Activated T-cell treated with anti-CD3 and anti-CD28 coated beads for 4 hours (primary cell): ENCODE data around the gene CDKL2.
"Not testable (repeated sequence)": the region's sequence is repeated elsewhere in the genome, so short reads cannot be mapped to it uniquely, and the experiment has no call there.

Experiments used
- DNase-seq: peaks from one replicate; pipeline ENCODE4 v3.0.0-alpha.2; 2020

CDKL2 gene

GRCh38 chr4:75630174-75630936, at the start of gene CDKL2:
Gene CDKL2 (minus strand): TSS chr4:75630528. CDS start chr4:75625988, 4,540 bp downstream.
- DNase-seq, result peak; percentile 90

- no peak for DNase-seq
Observed at GRCh38 chr4:75678965-75679364, 48.6 kb upstream of the CDKL2 start.

DNA sequence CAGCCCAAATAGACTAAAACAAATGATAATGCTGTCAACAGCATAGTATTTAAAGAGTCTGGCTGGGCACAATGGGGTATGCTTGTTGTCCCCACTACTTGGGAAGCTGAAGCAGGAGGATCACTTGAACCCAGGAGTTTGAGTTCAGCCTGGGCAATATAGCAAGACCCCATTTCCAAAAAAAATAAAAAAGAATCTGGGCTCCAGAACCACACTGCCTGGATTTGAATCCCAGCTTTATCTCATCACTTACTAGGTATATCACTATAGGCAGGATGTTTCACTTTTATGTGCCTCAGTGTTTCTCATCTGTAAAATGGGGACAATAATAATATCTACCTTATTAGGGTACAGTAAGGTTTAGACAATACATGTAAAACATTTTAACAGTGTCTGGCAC, 48.1 kb upstream of the CDKL2 start:
- DNase-seq, result no peak

DNA sequence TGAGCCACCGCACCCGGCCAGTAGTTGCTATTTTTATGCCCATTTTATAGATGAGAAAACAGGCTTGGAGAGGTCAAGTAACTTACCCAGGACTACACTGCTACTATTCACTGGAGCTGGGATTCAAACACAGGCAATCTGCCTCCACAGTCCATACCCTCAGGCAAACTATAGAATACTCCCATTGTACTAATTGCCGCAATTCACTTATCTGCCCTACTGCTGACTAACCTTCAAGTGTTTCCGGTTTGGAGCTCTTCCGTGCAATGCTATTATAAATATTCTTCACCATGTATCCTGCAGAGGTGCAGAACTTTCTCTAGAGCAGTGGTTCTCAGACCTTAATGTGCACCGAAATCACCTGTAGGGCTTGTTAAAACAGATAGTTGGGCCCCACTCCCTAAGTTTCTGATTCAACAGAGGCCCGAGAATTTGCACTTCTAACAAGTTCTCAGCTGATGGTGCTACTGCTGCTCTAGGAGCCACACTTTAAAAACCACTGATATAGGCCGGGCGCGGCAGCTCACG, 44.7 kb upstream of the CDKL2 start:
- no peak for DNase-seq

GRCh38 chr4:75673959-75674328, 43.6 kb upstream of the CDKL2 start:
- no peak for DNase-seq

DNA sequence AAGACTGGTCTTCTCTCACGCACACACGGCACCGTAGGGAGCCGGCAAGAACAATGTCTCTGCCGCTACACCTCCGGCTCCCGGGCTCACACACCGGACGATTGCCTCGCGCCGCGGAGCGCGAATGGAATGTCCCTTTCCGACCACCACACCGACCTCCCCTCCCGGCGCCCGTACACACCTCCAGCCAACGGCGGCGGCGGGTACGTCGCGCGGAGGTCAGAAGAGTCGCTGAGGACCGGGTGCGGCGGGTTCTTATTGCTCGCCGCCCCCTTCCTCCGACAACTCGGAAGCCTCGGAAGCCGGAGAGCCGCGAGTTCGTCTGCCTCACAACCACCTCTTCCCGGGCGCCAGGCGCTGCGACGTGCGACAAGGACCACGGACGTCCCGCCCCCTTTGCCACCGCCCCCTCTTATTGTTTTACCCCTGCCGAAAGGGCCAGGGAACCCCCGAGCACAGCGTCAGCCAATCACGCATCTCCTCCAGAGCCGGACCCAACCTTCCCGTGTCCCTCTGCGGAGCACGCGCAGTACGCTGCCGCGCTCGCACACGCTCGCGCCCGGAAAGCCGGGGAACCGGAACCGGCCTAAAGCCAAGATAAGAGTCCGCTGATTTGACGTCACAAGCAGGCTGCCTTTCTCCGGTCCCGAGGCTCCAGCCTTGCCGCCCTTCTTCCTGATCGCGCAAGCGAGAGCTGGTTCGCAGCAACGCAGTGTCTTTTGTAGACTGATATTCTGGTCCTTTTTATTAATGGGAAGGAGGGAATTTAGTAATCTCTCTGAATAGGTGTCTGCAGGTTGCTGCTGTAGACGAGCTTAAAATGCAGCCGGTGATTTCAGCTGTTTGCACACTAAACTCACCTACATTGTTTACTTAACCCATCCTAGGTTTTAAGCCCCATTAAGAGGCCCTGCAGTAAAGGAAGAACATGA, 43.0 kb upstream of the CDKL2 start, which contains the start of gene G3BP2:
TSS of gene G3BP2 (minus strand) at position 385 of the 932 bp plus-strand sequence. CDS start 11,386 bp downstream, outside the sequence.
- DNase-seq, result peak; percentile 95

GRCh38 chr4:75672461-75673026, 42.2 kb upstream of the CDKL2 start:
- DNase-seq, result peak; percentile 75

GRCh38 chr4:75671802-75672421, 41.6 kb upstream of the CDKL2 start:
- DNase-seq, result no peak

GRCh38 chr4:75668596-75668995, 38.3 kb upstream of the CDKL2 start:
- DNase-seq, result no peak

- DNase-seq, result not testable (repeated sequence)
Observed at GRCh38 chr4:75667636-75668035, 37.3 kb upstream of the CDKL2 start.

DNA sequence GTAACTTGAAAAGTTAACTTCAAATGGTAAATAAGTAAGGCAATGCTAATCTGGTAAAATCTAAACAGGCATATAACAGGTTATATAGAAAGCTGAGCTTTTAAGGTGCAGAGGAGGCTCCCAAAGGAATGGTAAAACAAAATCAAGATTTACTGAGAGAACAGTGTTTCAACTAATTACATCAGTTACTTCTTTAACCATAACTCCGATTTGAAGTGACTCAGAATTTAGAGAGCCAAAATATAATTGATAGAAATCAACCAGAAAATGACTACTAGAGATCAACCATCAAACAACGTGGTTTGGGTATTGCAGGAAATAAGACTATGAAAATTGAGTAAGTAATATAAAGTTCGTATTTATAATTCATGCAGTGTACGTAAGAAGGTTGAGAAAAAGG, 36.0 kb upstream of the CDKL2 start:
- DNase-seq, result no peak

DNA sequence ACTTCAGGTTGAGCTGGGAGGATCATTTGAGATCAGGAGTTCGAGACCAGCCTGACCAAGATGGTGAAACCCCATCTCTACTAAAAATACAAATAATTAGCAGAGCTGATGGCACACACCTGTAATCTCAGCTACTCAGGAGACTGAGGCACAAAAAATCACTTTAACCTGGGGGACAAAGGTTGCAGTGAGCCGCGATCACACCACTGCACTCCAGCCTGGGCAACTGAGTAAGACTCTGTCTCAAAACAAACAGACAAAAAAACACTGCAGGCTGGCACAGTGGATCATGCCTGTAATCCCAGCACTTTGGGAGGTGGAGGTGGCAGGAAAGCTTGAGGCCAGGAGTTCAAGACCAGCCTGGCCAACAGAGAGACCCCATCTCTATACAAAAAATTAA, 34.3 kb upstream of the CDKL2 start:
- DNase-seq, result not testable (repeated sequence)

- no peak for DNase-seq
Observed at GRCh38 chr4:75662626-75663025, 32.3 kb upstream of the CDKL2 start.

- no peak for DNase-seq
Observed at GRCh38 chr4:75660491-75660890, 30.2 kb upstream of the CDKL2 start.

GRCh38 chr4:75659512-75660031, 29.2 kb upstream of the CDKL2 start:
- DNase-seq, result no peak

GRCh38 chr4:75658876-75659275, 28.5 kb upstream of the CDKL2 start:
- no peak for DNase-seq

DNA sequence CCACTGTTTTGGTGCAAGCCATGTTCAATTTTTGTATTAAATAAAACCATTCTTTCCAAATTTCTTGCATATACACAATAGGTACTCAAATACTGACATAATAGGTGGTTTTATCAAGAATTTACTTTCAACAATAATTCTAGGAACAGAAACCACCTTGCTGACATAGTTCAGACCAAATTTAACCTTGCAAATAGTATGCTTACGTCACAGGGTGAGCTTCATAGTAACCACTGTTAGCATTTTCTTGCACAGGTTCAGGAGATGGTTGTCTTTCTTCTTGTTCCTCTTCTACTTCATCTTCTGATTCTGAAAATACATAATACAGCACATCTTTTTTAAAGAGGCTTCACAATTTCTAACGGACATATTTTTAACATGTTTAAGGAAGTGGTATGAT, 25.2 kb upstream of the CDKL2 start:
- DNase-seq, result no peak

- DNase-seq, result no peak
Observed at GRCh38 chr4:75654905-75655304, 24.6 kb upstream of the CDKL2 start.

DNA sequence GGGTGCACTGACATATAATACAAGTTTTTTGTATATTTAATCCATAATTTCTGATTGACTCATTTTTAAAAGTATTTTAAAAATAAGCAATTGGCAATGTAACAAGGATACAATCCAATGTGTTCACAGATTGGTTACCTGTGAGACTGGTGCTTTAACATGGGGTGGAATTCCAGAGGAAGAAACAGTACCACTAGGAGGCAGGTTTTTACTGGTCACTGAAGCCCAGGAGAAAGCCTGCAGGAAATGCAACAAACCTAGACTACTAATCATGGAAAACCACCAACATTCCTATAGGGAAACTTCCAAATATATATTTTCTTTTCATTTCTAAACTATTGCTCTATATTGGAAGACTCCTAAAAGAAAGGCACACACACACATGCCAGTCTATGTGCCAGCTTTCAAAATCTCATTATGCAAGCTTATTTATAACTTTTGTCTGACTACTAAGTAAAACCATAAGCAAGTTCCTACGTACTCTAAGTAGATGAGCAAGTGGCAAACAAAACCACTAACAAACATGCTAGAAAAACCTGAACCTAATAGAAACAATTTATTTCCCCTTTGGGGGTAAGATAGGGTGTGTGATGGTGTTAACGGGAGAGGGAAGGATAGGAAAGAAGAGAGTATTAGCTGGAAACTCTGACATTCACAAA, 23.6 kb upstream of the CDKL2 start:
- DNase-seq, result no peak

GRCh38 chr4:75644095-75644494, 13.8 kb upstream of the CDKL2 start:
- no peak for DNase-seq

- DNase-seq, result no peak
Observed at GRCh38 chr4:75643651-75644050, 13.3 kb upstream of the CDKL2 start.

- no peak for DNase-seq
Observed at GRCh38 chr4:75639124-75639695, 8.9 kb upstream of the CDKL2 start.
